H1 (cell line): Measurements from ENCODE around the gene AK5. TPM values are rescaled to one million over a fixed set of nuclear protein-coding genes. Genes with fewer than 3 reads are reported as not detected.

ENCODE experiments used
- CTCF ChIA-PET: fragments of 300-600 bp; sonication (Branson Sonifier 250); formaldehyde crosslinking; loops from one replicate; lab custom pipeline; 2021; ENCODE audit not compliant: partially characterized antibody; lab: Charles Lee
- POLR2A ChIA-PET: fragments of 300-600 bp; sonication (Branson Sonifier 250); formaldehyde crosslinking; loops from one replicate; lab custom pipeline; 2021; ENCODE audit warnings: inconsistent platforms; ENCODE audit not compliant: partially characterized antibody; lab: Charles Lee
- DNase-seq, 2 experiments: peaks; one replicate each; pipeline versions ENCODE4 v3.0.0 to v3.0.0-alpha.2; 2010 to 2022; ENCODE audit warnings: low spot score in 2 of 2, low read depth in 1 of 2, mixed read lengths in 1 of 2
- FAIRE-seq: peaks from 2 replicates; lab custom pipeline; 2011; peaks lifted over from hg19 to GRCh38; lab: Jason Lieb, UNC
- H2AFZ ChIP-seq: 2 replicates; pipeline ENCODE4 v1.8.1; 2012; ENCODE audit warnings: low read length, inconsistent platforms
- H2AK5ac ChIP-seq: 2 replicates; pipeline ENCODE4 v1.6.1; 2013; ENCODE audit warnings: low read depth, low read length
- H2BK120ac ChIP-seq: replicated peaks from 2 replicates; pipeline ENCODE3; 2013; ENCODE audit warnings: low read depth, low read length, inconsistent platforms
- H2BK12ac ChIP-seq: 2 replicates; pipeline ENCODE4 v1.6.1; 2013; ENCODE audit warnings: low read depth, low read length
- H2BK15ac ChIP-seq: 2 replicates; pipeline ENCODE4 v1.6.1; 2013; ENCODE audit warnings: low read length
- H2BK20ac ChIP-seq: 2 replicates; pipeline ENCODE4 v1.6.1; 2013; ENCODE audit warnings: low read length
- H2BK5ac ChIP-seq: 2 replicates; pipeline ENCODE4 v1.6.1; 2013; ENCODE audit warnings: low read depth, low read length
- H3K14ac ChIP-seq: 2 replicates; pipeline ENCODE4 v1.6.1; 2013; ENCODE audit warnings: inconsistent platforms; ENCODE audit not compliant: insufficient read length
- H3K18ac ChIP-seq: 2 replicates; pipeline ENCODE4 v1.6.1; 2013; ENCODE audit warnings: low read length; ENCODE audit errors: extremely low read depth
- H3K23ac ChIP-seq: 2 replicates; pipeline ENCODE4 v1.6.1; 2013; ENCODE audit warnings: inconsistent platforms; ENCODE audit not compliant: insufficient read length
- H3K23me2 ChIP-seq: 2 replicates; pipeline ENCODE4 v1.6.1; 2013; ENCODE audit warnings: low read depth, low read length
- H3K27ac ChIP-seq: 2 replicates; pipeline ENCODE4 v1.6.1; 2011; ENCODE audit warnings: low read depth, low read length, inconsistent platforms
- H3K27me3 ChIP-seq, 4 experiments: replicated peaks in 1 of 4; 1 replicate in 1 of 4; 2 replicates in 3 of 4; pipeline versions ENCODE4 v1.6.1 to v1.8.1; 2011 to 2013; ENCODE audit warnings: low read length in 3 of 4, mild to moderate bottlenecking in 3 of 4, inconsistent platforms in 2 of 4, mixed read lengths in 2 of 4, moderate library complexity in 1 of 4; ENCODE audit not compliant: control insufficient read depth in 3 of 4, insufficient read depth in 3 of 4; ENCODE audit errors: extremely low read depth in 1 of 4
- H3K36me3 ChIP-seq, 4 experiments: 2 replicates each; pipeline versions ENCODE4 v1.6.1 to v1.8.1; 2011 to 2013; ENCODE audit warnings: mild to moderate bottlenecking in 4 of 4, low read length in 3 of 4, moderate library complexity in 2 of 4, control low read depth in 1 of 4, inconsistent platforms in 1 of 4; ENCODE audit not compliant: insufficient read depth in 4 of 4, control insufficient read depth in 2 of 4
- H3K4ac ChIP-seq: replicated peaks from 2 replicates; pipeline ENCODE3; 2013; ENCODE audit warnings: low read length, low read depth, mixed read lengths, inconsistent platforms; ENCODE audit not compliant: insufficient read length
- H3K4me1 ChIP-seq, 4 experiments: replicated peaks in 1 of 4; 1 replicate in 1 of 4; 2 replicates in 3 of 4; pipeline versions ENCODE4 v1.6.1 to v1.8.1; 2011 to 2013; ENCODE audit warnings: low read length in 3 of 4, inconsistent platforms in 2 of 4, mixed read lengths in 1 of 4; ENCODE audit not compliant: insufficient read depth in 4 of 4, control insufficient read depth in 3 of 4
- H3K4me2 ChIP-seq, 2 experiments: 2 replicates each; pipeline versions ENCODE4 v1.6.1 to v1.8.1; 2011 to 2013; ENCODE audit warnings: low read depth in 2 of 2, low read length in 2 of 2, control low read depth in 1 of 2, inconsistent platforms in 1 of 2, mild to moderate bottlenecking in 1 of 2; ENCODE audit not compliant: insufficient read depth in 1 of 2
- H3K4me3 ChIP-seq, 4 experiments: fragments of 200-600, 300-600 bp in 1 of 4; sonication (generic), shearing (Covaris generic), sonication (Bioruptor Twin) in 1 of 4; 2 replicates each; pipeline versions ENCODE4 v1.5.1 to v1.8.1; 2011 to 2016; ENCODE audit warnings: low read length in 4 of 4, low read depth in 3 of 4, control low read depth in 2 of 4, inconsistent platforms in 2 of 4, mild to moderate bottlenecking in 2 of 4, mixed read lengths in 1 of 4, moderate library complexity in 1 of 4; ENCODE audit not compliant: insufficient read depth in 2 of 4; ENCODE audit errors: extremely low read depth in 1 of 4
- H3K56ac ChIP-seq: replicated peaks from 2 replicates; pipeline ENCODE3; 2013; ENCODE audit warnings: low read depth, mild to moderate bottlenecking, mixed read lengths, low read length, inconsistent platforms; ENCODE audit not compliant: insufficient read length
- H3K79me1 ChIP-seq: 2 replicates; pipeline ENCODE4 v1.6.1; 2013; ENCODE audit warnings: low read depth, low read length, control low read depth
- H3K79me2 ChIP-seq, 2 experiments: 2 replicates each; pipeline versions ENCODE4 v1.6.1 to v1.8.1; 2012 to 2013; ENCODE audit warnings: low read length in 2 of 2, mild to moderate bottlenecking in 2 of 2, inconsistent platforms in 1 of 2; ENCODE audit not compliant: insufficient read depth in 2 of 2, control insufficient read depth in 1 of 2
- H3K9ac ChIP-seq, 4 experiments: replicated peaks in 1 of 4; 1 replicate in 1 of 4; 2 replicates in 3 of 4; pipeline versions ENCODE4 v1.6.1 to v1.8.1; 2011 to 2013; ENCODE audit warnings: low read depth in 3 of 4, low read length in 3 of 4, control low read depth in 2 of 4, mild to moderate bottlenecking in 2 of 4, moderate library complexity in 2 of 4, inconsistent platforms in 1 of 4; ENCODE audit errors: extremely low read depth in 1 of 4
- H3K9me3 ChIP-seq, 2 experiments: 2 replicates each; pipeline versions ENCODE4 v1.6.1 to v1.8.1; 2012 to 2013; ENCODE audit warnings: mild to moderate bottlenecking in 2 of 2, moderate library complexity in 2 of 2, control low read depth in 1 of 2, inconsistent platforms in 1 of 2, low read depth in 1 of 2, low read length in 1 of 2, mixed read lengths in 1 of 2; ENCODE audit not compliant: insufficient read depth in 2 of 2
- H4K20me1 ChIP-seq, 2 experiments: replicated peaks in 1 of 2; 2 replicates each; pipeline versions ENCODE3 to v1.8.1; 2011 to 2013; ENCODE audit warnings: inconsistent platforms in 2 of 2, low read length in 2 of 2, mild to moderate bottlenecking in 1 of 2; ENCODE audit not compliant: insufficient read depth in 2 of 2, control insufficient read depth in 1 of 2
- H4K5ac ChIP-seq: 2 replicates; pipeline ENCODE4 v1.6.1; 2013; ENCODE audit warnings: low read length, low read depth, mixed read lengths, inconsistent platforms; ENCODE audit not compliant: insufficient read length
- H4K8ac ChIP-seq: 2 replicates; pipeline ENCODE4 v1.8.0; 2013; ENCODE audit warnings: mild to moderate bottlenecking, moderate library complexity, low read length, inconsistent platforms; ENCODE audit not compliant: insufficient read depth; ENCODE audit errors: extremely low read depth
- H4K91ac ChIP-seq: replicated peaks from 2 replicates; pipeline ENCODE3; 2013; ENCODE audit warnings: low read length, mixed read lengths, inconsistent platforms; ENCODE audit not compliant: insufficient read length
- ATF3 ChIP-seq: IDR thresholded peaks from 2 replicates; pipeline ENCODE4 v1.6.1; 2011; ENCODE audit warnings: low read depth, mild to moderate bottlenecking, low read length; ENCODE audit not compliant: insufficient read depth
- BRCA1 ChIP-seq: IDR thresholded peaks from 2 replicates; pipeline ENCODE4 v1.6.1; 2012; ENCODE audit warnings: low read depth, low read length, improper control_type of control experiment
- FOSL1 ChIP-seq: IDR thresholded peaks from 2 replicates; pipeline ENCODE4 v1.6.1; 2011; ENCODE audit warnings: mild to moderate bottlenecking, low read depth, low read length, moderate library complexity; ENCODE audit not compliant: insufficient read depth
- JUN ChIP-seq: IDR thresholded peaks from 2 replicates; pipeline ENCODE4 v1.6.1; 2011; ENCODE audit warnings: low read depth, mild to moderate bottlenecking, improper control_type of control experiment, low read length
- KDM1A ChIP-seq: fragments of 200-600, 300-600 bp; sonication (generic); IDR thresholded peaks from 2 replicates; pipeline ENCODE4 v1.7.1; 2016; ENCODE audit warnings: mild to moderate bottlenecking, low read length, borderline replicate concordance
- MAX ChIP-seq: IDR thresholded peaks from 2 replicates; pipeline ENCODE4 v1.6.1; 2012; ENCODE audit warnings: inconsistent platforms
- SIX5 ChIP-seq: IDR thresholded peaks from 2 replicates; pipeline ENCODE4 v1.6.1; 2011; ENCODE audit warnings: mild to moderate bottlenecking, low read depth, low read length
- polyA plus RNA-seq, 7 experiments: library from polyadenylated mRNA; depleted of rRNA in 3 of 7; stranded (reverse) in 5 of 7; unstranded in 2 of 7; fragments of >200 nt in 5 of 7; fragments of 200-250 nt in 2 of 7; gene quantifications; 1 replicate in 5 of 7; 2 replicates in 1 of 7; 4 replicates in 1 of 7; pipeline versions ENCODE4 v1.2.1 to v1.2.3, GENCODE V29; 2011 to 2013; ENCODE audit warnings: missing spikeins in 2 of 7, mixed read lengths in 2 of 7
- total RNA-seq: library from RNA; stranded (reverse); fragmentation: NEBNext Ultra II Directional; extraction: Animal tissue kit (Norgen Biotek cat#: 25700); gene quantifications from 2 replicates; pipeline ENCODE4 v1.2.1, GENCODE V29; 2021

Gene AK5
- total and polyA plus RNA-seq, 2 of the 8 experiments (the other 6 are each of a cell fraction or from before 2014, with no cell fraction given) = 2.0 to 7.1 TPM

DNA sequence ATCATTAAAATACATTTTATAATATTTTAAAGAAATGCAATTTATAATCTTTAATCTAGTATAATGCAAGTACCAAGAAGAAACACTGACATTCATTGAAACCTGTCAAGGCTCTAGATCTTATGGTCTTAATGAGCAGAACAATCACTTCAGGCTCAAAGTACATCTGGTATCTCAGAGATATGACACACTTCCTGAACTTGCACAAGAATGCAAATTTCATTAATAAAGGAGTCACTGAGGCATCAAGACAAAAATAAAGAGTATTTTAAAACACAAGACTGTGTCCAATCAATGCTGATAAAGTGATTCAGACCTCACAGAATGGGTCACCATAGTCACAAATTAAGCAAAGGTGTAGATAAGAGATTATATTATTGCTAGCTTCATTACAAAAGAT is 178.1 kb downstream of the AK5 start:
- CTCF ChIA-PET = no interaction called here
- Histone ChIP-seq H2BK120ac (no peak overlapping the region), H3K9ac (no peak overlapping the region), H3K4me1 (no peaks in the 10 kb centered on the region), H3K23me2 (peaks cover 2% of the 10 kb centered on the region; the same call in 1 of the 2 replicates), H3K79me2 (no peaks in the 10 kb centered on the region), H3K36me3 (no peaks in the 10 kb centered on the region), H3K4me3 (no peak overlapping the region), H2AFZ (no peak overlapping the region), H3K18ac (no peak overlapping the region), H3K27ac (no peak overlapping the region), H3K4me2 (no peak overlapping the region), H2AK5ac (no peak overlapping the region), H4K8ac (no peak overlapping the region), H2BK15ac (no peak overlapping the region), H3K14ac (no peak overlapping the region), H2BK20ac (no peak overlapping the region), H3K27me3 (no peaks in the 10 kb centered on the region), H4K20me1 (no peaks in the 10 kb centered on the region), H2BK12ac (no peak overlapping the region), H3K56ac (no peak overlapping the region), H3K9me3 (no peaks in the 10 kb centered on the region), H4K91ac (no peak overlapping the region), H3K79me1 (no peaks in the 10 kb centered on the region), H2BK5ac (no peak overlapping the region), H4K5ac (no peak overlapping the region), H3K4ac (no peak overlapping the region), H3K23ac (no peak overlapping the region)
- POLR2A ChIA-PET = no interaction called here
- no peak for FAIRE-seq
- DNase-seq = no peak
- TF ChIP-seq MAX (no peak), ATF3 (no peak), JUN (no peak), KDM1A (no peak), BRCA1 (no peak), FOSL1 (no peak), SIX5 (no peak)
